ENCODE measurements around the gene SLC25A29.

DNA sequence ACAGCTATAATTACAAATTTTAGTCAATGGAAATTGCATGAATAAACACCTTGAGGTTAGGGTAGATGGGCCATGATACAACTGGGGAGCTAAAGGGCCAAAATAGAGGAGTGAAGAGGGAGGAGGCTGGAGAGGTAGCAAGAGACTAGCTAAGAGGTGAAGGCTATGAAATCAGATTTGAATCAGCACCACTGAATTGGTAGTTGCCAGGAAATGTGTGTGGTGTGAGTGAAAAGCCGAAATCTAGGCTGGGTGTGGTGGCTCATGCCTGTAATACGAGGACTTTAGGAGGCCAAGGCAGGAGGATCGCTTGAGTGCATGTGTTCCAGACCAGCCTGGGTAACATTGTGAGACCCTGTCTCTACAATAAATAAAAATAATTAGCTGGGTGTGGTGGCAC, 44.6 kb downstream of the SLC25A29 start:
- no peak for TF ChIP-seq POLR2A (IDR thresholded peaks at IDR 0.05; ENCODE audit: extremely low read depth, insufficient read length)
- TF ChIP-seq, protein P1, sequence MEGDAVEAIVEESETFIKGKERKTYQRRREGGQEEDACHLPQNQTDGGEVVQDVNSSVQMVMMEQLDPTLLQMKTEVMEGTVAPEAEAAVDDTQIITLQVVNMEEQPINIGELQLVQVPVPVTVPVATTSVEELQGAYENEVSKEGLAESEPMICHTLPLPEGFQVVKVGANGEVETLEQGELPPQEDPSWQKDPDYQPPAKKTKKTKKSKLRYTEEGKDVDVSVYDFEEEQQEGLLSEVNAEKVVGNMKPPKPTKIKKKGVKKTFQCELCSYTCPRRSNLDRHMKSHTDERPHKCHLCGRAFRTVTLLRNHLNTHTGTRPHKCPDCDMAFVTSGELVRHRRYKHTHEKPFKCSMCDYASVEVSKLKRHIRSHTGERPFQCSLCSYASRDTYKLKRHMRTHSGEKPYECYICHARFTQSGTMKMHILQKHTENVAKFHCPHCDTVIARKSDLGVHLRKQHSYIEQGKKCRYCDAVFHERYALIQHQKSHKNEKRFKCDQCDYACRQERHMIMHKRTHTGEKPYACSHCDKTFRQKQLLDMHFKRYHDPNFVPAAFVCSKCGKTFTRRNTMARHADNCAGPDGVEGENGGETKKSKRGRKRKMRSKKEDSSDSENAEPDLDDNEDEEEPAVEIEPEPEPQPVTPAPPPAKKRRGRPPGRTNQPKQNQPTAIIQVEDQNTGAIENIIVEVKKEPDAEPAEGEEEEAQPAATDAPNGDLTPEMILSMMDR (IDR thresholded peaks at IDR 0.05; ENCODE audit: low read depth, low read length) = no peak
- TF ChIP-seq, protein P2, sequence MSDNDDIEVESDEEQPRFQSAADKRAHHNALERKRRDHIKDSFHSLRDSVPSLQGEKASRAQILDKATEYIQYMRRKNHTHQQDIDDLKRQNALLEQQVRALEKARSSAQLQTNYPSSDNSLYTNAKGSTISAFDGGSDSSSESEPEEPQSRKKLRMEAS (IDR thresholded peaks at IDR 0.05; ENCODE audit: low read depth, low read length) = no peak
